Upper lobe of left lung (tissue), 6 donors: ENCODE data around the gene GALNT18. TPM values are rescaled to one million over a fixed set of nuclear protein-coding genes. Genes with fewer than 3 reads are reported as not detected.

Source experiments
- ATAC-seq, 2 donors: fragments of 200-7000 bp; cut with Tn5 transposase; one replicate each; pipeline ENCODE4 v1.9.1; 2022; ENCODE audit warnings: mild to moderate bottlenecking in 2 of 2, moderate library complexity in 2 of 2; ENCODE audit not compliant: low FRiP score in 2 of 2
- DNase-seq, 2 donors: peaks; one replicate each; pipeline ENCODE4 v3.0.0-alpha.2; 2019 to 2020
- H3K27ac ChIP-seq, 4 donors: fragments of 200-600 bp; sonication (generic); one replicate each; pipeline ENCODE4 v1.5.1; 2016 to 2019
- H3K27me3 ChIP-seq, 4 donors: fragments of 200-600 bp; sonication (generic); one replicate each; pipeline ENCODE4 v1.5.1; 2017 to 2019
- H3K36me3 ChIP-seq, 4 donors: fragments of 200-600 bp; sonication (generic); one replicate each; pipeline ENCODE4 v1.5.1; 2016 to 2019
- H3K4me1 ChIP-seq, 4 donors: fragments of 200-600 bp; sonication (generic); one replicate each; pipeline ENCODE4 v1.5.1; 2018 to 2019
- H3K4me3 ChIP-seq, 4 donors: fragments of 200-600 bp; sonication (generic); one replicate each; pipeline ENCODE4 v1.5.1; 2017 to 2019; ENCODE audit warnings: mild to moderate bottlenecking in 2 of 4, moderate library complexity in 1 of 4
- H3K9me3 ChIP-seq, 4 donors: fragments of 200-600 bp; sonication (generic); one replicate each; pipeline ENCODE4 v1.5.1; 2018 to 2019
- CTCF ChIP-seq, 6 experiments: fragments of 450-650 bp in 4 of 6; fragments of 200-600 bp in 2 of 6; sonication (generic) in 2 of 6; IDR thresholded peaks; one replicate each; pipeline ENCODE4 v1.5.1; 2016 to 2019; ENCODE audit warnings: antibody characterized with exemption in 6 of 6
- EP300 ChIP-seq, 4 donors: sonication (generic); formaldehyde crosslinking; IDR thresholded peaks; one replicate each; pipeline ENCODE4 v1.5.1; 2017; ENCODE audit warnings: antibody characterized with exemption in 4 of 4, control low read depth in 2 of 4
- POLR2A ChIP-seq, 4 donors: fragments of 450-650 bp; IDR thresholded peaks; one replicate each; pipeline ENCODE4 v1.5.1; 2016 to 2017; ENCODE audit warnings: antibody characterized with exemption in 4 of 4, mild to moderate bottlenecking in 2 of 4
- POLR2AphosphoS5 ChIP-seq, 2 donors: sonication (generic); formaldehyde crosslinking; IDR thresholded peaks; one replicate each; pipeline ENCODE4 v1.5.1; 2017; ENCODE audit warnings: antibody characterized with exemption in 2 of 2
- WGBS, 2 donors: methylation state at CpG; one replicate each; pipeline ENCODE4 v1.1.5; 2017 to 2018; 5-methylcytosine and 5-hydroxymethylcytosine counted together
- total RNA-seq, 6 donors: library from RNA; depleted of rRNA in 4 of 6; stranded (reverse); fragments of >200 nt in 4 of 6; gene quantifications; one replicate each; pipeline versions ENCODE4 v1.1.0 to v1.2.1, GENCODE V29; 2016 to 2021
- donor health status: DM: no; HTN: no; CAD: no; lungs with moderate emphysema.
- donor health status: DM: no; HTN: yes; CAD: no; lungs with severe emphysema.

GALNT18 gene
- total RNA-seq, 6 donors from 2014 or later, result 48.2 to 115 (median 61.8) TPM

DNA sequence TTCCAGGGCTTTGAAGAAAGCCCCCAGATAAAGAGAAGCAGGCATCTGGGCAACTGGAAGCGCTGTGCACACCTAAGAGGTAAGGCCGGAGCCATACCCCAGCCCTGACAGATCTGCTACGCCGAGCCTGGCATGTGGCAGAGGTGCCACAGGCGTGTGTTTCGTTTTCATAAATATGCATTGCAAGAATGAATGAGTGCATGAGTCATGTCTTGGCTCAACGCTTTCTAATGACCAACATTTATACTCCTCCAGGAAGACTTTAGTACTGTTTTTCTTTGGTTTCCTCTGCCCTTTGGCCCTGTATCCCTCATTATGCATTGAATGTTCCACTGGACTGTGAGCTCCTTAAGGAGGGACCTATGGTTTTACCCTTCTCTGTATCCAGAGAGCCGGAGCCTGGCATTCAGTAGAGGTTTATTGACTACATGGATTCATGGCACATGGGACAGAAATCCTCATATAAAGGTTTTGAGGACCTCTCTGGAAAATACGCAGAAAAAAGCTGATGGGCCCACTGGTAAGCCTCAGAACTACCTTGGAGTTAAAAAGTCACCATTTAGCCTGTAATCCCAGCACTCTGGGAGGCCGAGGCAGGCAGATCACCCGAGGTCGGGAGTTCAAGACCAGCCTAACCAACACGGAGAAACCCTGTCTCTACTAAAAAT lies 229.9 kb downstream of the GALNT18 start:
- no peak overlapping the region for H3K4me3 ChIP-seq
- H3K27ac ChIP-seq, result peak overlapping the region in 2 of 4 donors; percentile 2 to 13
- ATAC-seq (peak in 1 of 2 donors; percentile 43), DNase-seq (no peak)
- H3K27me3 ChIP-seq, result no peaks in the 10 kb centered on the region
- WGBS, 2 donors, result 74 to 85% methylated on average over 13 of the region's 13 CpGs
- H3K9me3 ChIP-seq, result no peaks in the 10 kb centered on the region
- TF ChIP-seq EP300 (IDR thresholded peaks at IDR 0.05), result no peak
- no peak for TF ChIP-seq CTCF (IDR thresholded peaks at IDR 0.05)
- TF ChIP-seq POLR2AphosphoS5 (IDR thresholded peaks at IDR 0.05), result no peak
- no peak for TF ChIP-seq POLR2A (IDR thresholded peaks at IDR 0.05)
- H3K4me1 ChIP-seq, result peaks cover 9 to 24% (median 17%) of the 10 kb centered on the region in 4 donors
- H3K36me3 ChIP-seq, result no peaks in the 10 kb centered on the region

DNA sequence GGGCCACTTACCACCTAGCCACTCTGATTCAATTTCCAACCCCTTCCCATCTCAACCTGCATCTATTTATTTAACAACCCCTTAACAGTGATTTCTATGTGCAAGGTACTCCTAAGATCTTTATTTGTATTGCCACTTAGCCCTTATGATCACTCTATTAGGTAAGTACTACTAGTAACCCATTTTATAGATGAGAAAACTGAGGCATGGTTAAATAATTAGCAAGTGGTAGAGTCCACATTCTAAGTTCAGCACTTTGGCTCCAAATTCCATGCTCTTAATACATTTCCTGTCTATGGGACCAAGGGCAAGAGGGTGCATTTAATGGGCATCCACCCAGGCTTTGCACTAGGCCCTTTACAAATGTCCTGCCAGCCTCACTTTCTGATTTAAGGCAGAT lies 230.6 kb downstream of the GALNT18 start:
- DNase-seq (no peak), ATAC-seq (no peak)
- Histone ChIP-seq H3K4me1 (peaks cover 9 to 21% (median 17%) of the 10 kb centered on the region in 4 donors), H3K27me3 (no peaks in the 10 kb centered on the region), H3K4me3 (no peak overlapping the region), H3K27ac (no peak overlapping the region), H3K9me3 (no peaks in the 10 kb centered on the region), H3K36me3 (no peaks in the 10 kb centered on the region)
- TF ChIP-seq CTCF (IDR thresholded peaks at IDR 0.05) (no peak), POLR2A (IDR thresholded peaks at IDR 0.05) (no peak), POLR2AphosphoS5 (IDR thresholded peaks at IDR 0.05) (no peak), EP300 (IDR thresholded peaks at IDR 0.05) (no peak)

DNA sequence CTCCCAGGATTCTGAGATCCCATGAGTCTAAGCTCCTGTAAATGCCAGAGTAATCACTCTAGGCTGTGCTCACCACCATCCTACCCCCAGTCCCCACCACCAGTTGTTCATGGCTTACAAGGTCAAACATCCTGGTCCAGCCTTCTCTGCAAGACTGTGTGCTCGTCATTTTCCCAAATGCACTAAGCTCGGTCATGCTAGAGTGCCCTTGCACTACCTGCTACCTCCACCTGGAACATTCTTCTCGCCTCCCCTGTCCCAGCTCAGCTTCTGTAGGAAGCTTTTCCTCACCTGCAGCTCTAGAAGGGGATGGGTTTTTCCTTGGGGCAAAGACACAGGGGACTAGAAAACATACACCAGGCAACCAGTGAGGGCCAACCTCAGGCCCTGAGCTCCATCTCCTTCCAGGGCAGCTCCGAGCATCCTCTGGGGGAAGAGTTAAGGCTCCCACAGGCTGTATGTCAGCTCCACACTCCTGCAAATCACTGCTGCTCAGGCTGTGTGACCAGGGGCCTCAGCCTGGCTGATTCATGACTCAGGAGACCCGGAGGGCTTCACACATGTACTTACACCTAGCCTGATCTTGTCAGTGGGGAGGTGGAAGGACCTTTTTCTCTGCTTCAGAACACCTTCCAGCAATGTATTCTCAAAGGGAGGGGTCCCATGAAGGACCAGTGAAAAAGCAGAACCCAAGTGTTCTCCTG lies 231.6 kb downstream of the GALNT18 start:
- no peaks in the 10 kb centered on the region for H3K27me3 ChIP-seq
- TF ChIP-seq EP300 (IDR thresholded peaks at IDR 0.05) (no peak), POLR2A (IDR thresholded peaks at IDR 0.05) (no peak), CTCF (IDR thresholded peaks at IDR 0.05) (no peak), POLR2AphosphoS5 (IDR thresholded peaks at IDR 0.05) (no peak)
- H3K9me3 ChIP-seq, result no peaks in the 10 kb centered on the region
- no peaks in the 10 kb centered on the region for H3K36me3 ChIP-seq
- H3K27ac ChIP-seq, result no peak overlapping the region
- DNase-seq, result no peak
- ATAC-seq, result no peak
- peaks cover 9 to 21% (median 16%) of the 10 kb centered on the region in 4 donors for H3K4me1 ChIP-seq
- 86 to 97% methylated on average over 5 of the region's 5 CpGs for WGBS, 2 donors
- no peak overlapping the region for H3K4me3 ChIP-seq

- ATAC-seq (no peak), DNase-seq (no peak)
- H3K4me1 ChIP-seq, result peaks cover 6 to 21% (median 12%) of the 10 kb centered on the region in 4 donors
- no peaks in the 10 kb centered on the region for H3K9me3 ChIP-seq
- TF ChIP-seq EP300 (IDR thresholded peaks at IDR 0.05) (no peak), POLR2A (IDR thresholded peaks at IDR 0.05) (no peak), CTCF (IDR thresholded peaks at IDR 0.05) (no peak), POLR2AphosphoS5 (IDR thresholded peaks at IDR 0.05) (no peak)
- no peak overlapping the region for H3K27ac ChIP-seq
- H3K27me3 ChIP-seq, result no peaks in the 10 kb centered on the region
- no peaks in the 10 kb centered on the region for H3K36me3 ChIP-seq
- no peak overlapping the region for H3K4me3 ChIP-seq
- 62 to 79% methylated on average over 4 of the region's 4 CpGs for WGBS, 2 donors
These were observed 232.6 kb downstream of the GALNT18 start for GRCh38 chr11:11389238-11389637.
